ENCODE data around the gene FAM120A.

DNA sequence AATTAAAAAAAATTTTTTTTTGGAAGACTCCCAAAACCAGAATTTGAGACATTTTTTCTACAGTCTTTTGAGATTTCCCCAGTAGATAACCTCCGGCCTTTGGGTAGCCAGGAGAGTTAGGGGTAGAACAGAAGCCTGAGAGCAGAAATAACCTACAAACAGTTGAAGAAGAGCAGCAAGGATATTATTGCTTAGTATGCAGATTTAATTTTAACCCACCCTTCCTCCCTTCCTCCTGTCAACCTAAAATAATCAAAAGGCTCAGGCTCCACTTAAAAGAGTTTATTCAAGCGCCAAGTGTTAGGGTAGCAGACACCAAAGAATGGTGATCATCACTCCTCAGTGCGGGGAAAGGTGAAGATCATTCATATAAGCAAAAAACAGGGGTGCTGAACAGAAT, 17.4 kb upstream of the FAM120A start:
- TF ChIP-seq RAD21 (conservative IDR thresholded peaks at IDR 0.05): no peak
- TF ChIP-seq, protein P1, sequence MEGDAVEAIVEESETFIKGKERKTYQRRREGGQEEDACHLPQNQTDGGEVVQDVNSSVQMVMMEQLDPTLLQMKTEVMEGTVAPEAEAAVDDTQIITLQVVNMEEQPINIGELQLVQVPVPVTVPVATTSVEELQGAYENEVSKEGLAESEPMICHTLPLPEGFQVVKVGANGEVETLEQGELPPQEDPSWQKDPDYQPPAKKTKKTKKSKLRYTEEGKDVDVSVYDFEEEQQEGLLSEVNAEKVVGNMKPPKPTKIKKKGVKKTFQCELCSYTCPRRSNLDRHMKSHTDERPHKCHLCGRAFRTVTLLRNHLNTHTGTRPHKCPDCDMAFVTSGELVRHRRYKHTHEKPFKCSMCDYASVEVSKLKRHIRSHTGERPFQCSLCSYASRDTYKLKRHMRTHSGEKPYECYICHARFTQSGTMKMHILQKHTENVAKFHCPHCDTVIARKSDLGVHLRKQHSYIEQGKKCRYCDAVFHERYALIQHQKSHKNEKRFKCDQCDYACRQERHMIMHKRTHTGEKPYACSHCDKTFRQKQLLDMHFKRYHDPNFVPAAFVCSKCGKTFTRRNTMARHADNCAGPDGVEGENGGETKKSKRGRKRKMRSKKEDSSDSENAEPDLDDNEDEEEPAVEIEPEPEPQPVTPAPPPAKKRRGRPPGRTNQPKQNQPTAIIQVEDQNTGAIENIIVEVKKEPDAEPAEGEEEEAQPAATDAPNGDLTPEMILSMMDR (IDR thresholded peaks at IDR 0.05; ENCODE audit: poor library complexity, severe bottlenecking): no peak
- TF ChIP-seq EP300 (conservative IDR thresholded peaks at IDR 0.05; ENCODE audit: poor library complexity, severe bottlenecking): no peak
- TF ChIP-seq POLR2AphosphoS5 (IDR thresholded peaks at IDR 0.05): no peak
- TF ChIP-seq, protein P2, sequence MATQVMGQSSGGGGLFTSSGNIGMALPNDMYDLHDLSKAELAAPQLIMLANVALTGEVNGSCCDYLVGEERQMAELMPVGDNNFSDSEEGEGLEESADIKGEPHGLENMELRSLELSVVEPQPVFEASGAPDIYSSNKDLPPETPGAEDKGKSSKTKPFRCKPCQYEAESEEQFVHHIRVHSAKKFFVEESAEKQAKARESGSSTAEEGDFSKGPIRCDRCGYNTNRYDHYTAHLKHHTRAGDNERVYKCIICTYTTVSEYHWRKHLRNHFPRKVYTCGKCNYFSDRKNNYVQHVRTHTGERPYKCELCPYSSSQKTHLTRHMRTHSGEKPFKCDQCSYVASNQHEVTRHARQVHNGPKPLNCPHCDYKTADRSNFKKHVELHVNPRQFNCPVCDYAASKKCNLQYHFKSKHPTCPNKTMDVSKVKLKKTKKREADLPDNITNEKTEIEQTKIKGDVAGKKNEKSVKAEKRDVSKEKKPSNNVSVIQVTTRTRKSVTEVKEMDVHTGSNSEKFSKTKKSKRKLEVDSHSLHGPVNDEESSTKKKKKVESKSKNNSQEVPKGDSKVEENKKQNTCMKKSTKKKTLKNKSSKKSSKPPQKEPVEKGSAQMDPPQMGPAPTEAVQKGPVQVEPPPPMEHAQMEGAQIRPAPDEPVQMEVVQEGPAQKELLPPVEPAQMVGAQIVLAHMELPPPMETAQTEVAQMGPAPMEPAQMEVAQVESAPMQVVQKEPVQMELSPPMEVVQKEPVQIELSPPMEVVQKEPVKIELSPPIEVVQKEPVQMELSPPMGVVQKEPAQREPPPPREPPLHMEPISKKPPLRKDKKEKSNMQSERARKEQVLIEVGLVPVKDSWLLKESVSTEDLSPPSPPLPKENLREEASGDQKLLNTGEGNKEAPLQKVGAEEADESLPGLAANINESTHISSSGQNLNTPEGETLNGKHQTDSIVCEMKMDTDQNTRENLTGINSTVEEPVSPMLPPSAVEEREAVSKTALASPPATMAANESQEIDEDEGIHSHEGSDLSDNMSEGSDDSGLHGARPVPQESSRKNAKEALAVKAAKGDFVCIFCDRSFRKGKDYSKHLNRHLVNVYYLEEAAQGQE (IDR thresholded peaks at IDR 0.05; ENCODE audit: borderline replicate concordance): no peak

Measured in neural cell (in vitro differentiated cells).